Right kidney (tissue), 1 donor: ENCODE results near the gene RASA3.

Experiments
- DNase-seq: peaks from one replicate; pipeline ENCODE4 v3.0.0-alpha.2; 2016

The RASA3 gene

GRCh38 chr13:114034481-114034891 lies 97.9 kb downstream of the RASA3 start:
- DNase-seq = no peak

- no peak for DNase-seq
Observed at GRCh38 chr13:114033541-114034315, 98.7 kb downstream of the RASA3 start.

GRCh38 chr13:114032126-114032799 lies 100.2 kb downstream of the RASA3 start:
- no peak for DNase-seq

GRCh38 chr13:114031631-114032030 lies 100.8 kb downstream of the RASA3 start:
- DNase-seq = no peak

- no peak for DNase-seq
Observed at GRCh38 chr13:114030666-114031610, 101.5 kb downstream of the RASA3 start.

GRCh38 chr13:114029866-114030625 lies 102.4 kb downstream of the RASA3 start:
- no peak for DNase-seq

- no peak for DNase-seq
Observed at GRCh38 chr13:114027826-114028225, 104.6 kb downstream of the RASA3 start.

- no peak for DNase-seq
Observed at GRCh38 chr13:114027046-114027715, 105.2 kb downstream of the RASA3 start.

GRCh38 chr13:114026481-114026880 lies 105.9 kb downstream of the RASA3 start:
- DNase-seq = no peak

GRCh38 chr13:114025714-114026431 lies 106.5 kb downstream of the RASA3 start:
- peak; percentile 65 for DNase-seq

GRCh38 chr13:114025405-114025713 lies 107.1 kb downstream of the RASA3 start:
- DNase-seq = no peak

- DNase-seq = no peak
Observed at GRCh38 chr13:114024603-114025404, 107.6 kb downstream of the RASA3 start.

GRCh38 chr13:114023716-114024602 lies 108.5 kb downstream of the RASA3 start:
- DNase-seq = no peak

- no peak for DNase-seq
Observed at GRCh38 chr13:114022876-114023275, 109.5 kb downstream of the RASA3 start.

GRCh38 chr13:114022309-114022669 lies 110.1 kb downstream of the RASA3 start:
- DNase-seq = no peak

- DNase-seq = no peak
Observed at GRCh38 chr13:114021464-114022308, 110.7 kb downstream of the RASA3 start.

GRCh38 chr13:114020750-114021463 lies 111.5 kb downstream of the RASA3 start:
- no peak for DNase-seq
